A549 (cell line): Measurements from ENCODE around the gene LGR4. TPM values are rescaled to one million over a fixed set of nuclear protein-coding genes. Genes with fewer than 3 reads are reported as not detected.
A peak's percentile ranks its signal among the peaks of the same experiment; 100 is the strongest.

ENCODE experiments used
- ATAC-seq, 2 experiments: fragments of 200-7000 bp in 1 of 2; fragments of >200 bp in 1 of 2; cut with Nextera tagmentation in 1 of 2; cut with Tn5 transposase in 1 of 2; 3 replicates each; pipeline versions ENCODE4 v1.8.0 to v1.9.1; 2018 to 2020; ENCODE audit warnings: mild to moderate bottlenecking in 1 of 2, moderate library complexity in 1 of 2
- CTCF ChIA-PET: fragments of 300-600 bp; sonication (Branson Sonifier 250); formaldehyde crosslinking; extraction: SDS; loops from one replicate; lab custom pipeline; 2021; ENCODE audit warnings: antibody characterized with exemption, inconsistent platforms; lab: Yijun Ruan, JAX
- POLR2A ChIA-PET: fragments of 350-600 bp; formaldehyde crosslinking; extraction: SDS; loops from one replicate; lab custom pipeline; 2021; ENCODE audit warnings: antibody characterized with exemption, inconsistent platforms; lab: Yijun Ruan, JAX
- DNase-seq, 2 experiments: peaks; one replicate each; pipeline versions ENCODE4 v3.0.0 to v3.0.0-alpha.2; 2011 to 2016; ENCODE audit warnings: low read depth in 1 of 2, low spot score in 1 of 2
- FAIRE-seq: peaks from 2 replicates; lab custom pipeline; 2011; peaks lifted over from hg19 to GRCh38; lab: Jason Lieb, UNC
- H3K27ac ChIP-seq, 2 experiments: fragments of >200 bp; sonication (Bioruptor Twin); formaldehyde crosslinking; 3 replicates each; pipeline ENCODE4 v1.5.1; 2016 to 2017
- H3K4me1 ChIP-seq: fragments of >200 bp; sonication (Bioruptor Twin); formaldehyde crosslinking; 3 replicates; pipeline ENCODE4 v1.6.1; 2016
- H3K4me2 ChIP-seq: fragments of >200 bp; sonication (Bioruptor Twin); formaldehyde crosslinking; 3 replicates; pipeline ENCODE4 v1.6.1; 2016
- H3K4me3 ChIP-seq: fragments of >200 bp; sonication (Bioruptor Twin); formaldehyde crosslinking; 3 replicates; pipeline ENCODE4 v1.5.1; 2016
- H3K9me3 ChIP-seq: fragments of >200 bp; sonication (Bioruptor Twin); formaldehyde crosslinking; 3 replicates; pipeline ENCODE4 v1.6.1; 2016
- BCL3 ChIP-seq: fragments of >200 bp; sonication (Bioruptor Twin); formaldehyde crosslinking; IDR thresholded peaks from 3 replicates; pipeline ENCODE4 v1.6.1; 2016
- BHLHE40 ChIP-seq: IDR thresholded peaks from 2 replicates; pipeline ENCODE4 v1.6.1; 2012; ENCODE audit warnings: low read depth, low read length, inconsistent platforms
- CHD4 ChIP-seq: fragments of 200-600 bp; sonication (generic); IDR thresholded peaks from 2 replicates; pipeline ENCODE4 v1.6.1; 2016; ENCODE audit warnings: antibody characterized with exemption, mild to moderate bottlenecking, borderline replicate concordance
- E2F6 ChIP-seq: IDR thresholded peaks from 2 replicates; pipeline ENCODE4 v1.6.1; 2012; ENCODE audit warnings: low read depth, borderline replicate concordance
- EHMT2 ChIP-seq: fragments of 200-600 bp; sonication (generic); IDR thresholded peaks from 2 replicates; pipeline ENCODE4 v1.6.1; 2016; ENCODE audit warnings: antibody characterized with exemption, low read depth, mild to moderate bottlenecking, moderate library complexity
- EP300 ChIP-seq, 2 experiments: fragments of >200 bp; sonication (Bioruptor Twin); formaldehyde crosslinking; IDR thresholded peaks; 2 replicates in 1 of 2; 3 replicates in 1 of 2; pipeline ENCODE4 v1.6.1; 2016 to 2017
- ESRRA ChIP-seq: fragments of 150-350 bp; IDR thresholded peaks from 2 replicates; pipeline ENCODE4 v1.6.1; 2014; ENCODE audit warnings: mild to moderate bottlenecking, low read length, borderline replicate concordance
- FOSL2 ChIP-seq, 2 experiments: fragments of 450-650 bp in 1 of 2; fragments of >200 bp in 1 of 2; sonication (Bioruptor Twin) in 1 of 2; formaldehyde crosslinking; IDR thresholded peaks; 2 replicates each; pipeline versions ENCODE4 v1.5.0 to v1.6.1; 2016 to 2020; ENCODE audit warnings: mild to moderate bottlenecking in 1 of 2, moderate library complexity in 1 of 2
- GATA3 ChIP-seq: IDR thresholded peaks from 2 replicates; pipeline ENCODE4 v1.6.1; 2012; ENCODE audit warnings: borderline replicate concordance
- HES2 ChIP-seq: fragments of >200 bp; sonication (Bioruptor Twin); formaldehyde crosslinking; IDR thresholded peaks from 2 replicates; pipeline ENCODE4 v1.6.1; 2016
- HMGXB4 ChIP-seq: fragments of 250-450 bp; sonication (Bioruptor Pico); IDR thresholded peaks from 2 replicates; pipeline ENCODE4 v1.5.0; 2021; ENCODE audit warnings: mild to moderate bottlenecking, moderate library complexity, borderline replicate concordance
- HOXB5 ChIP-seq: fragments of 250-450 bp; sonication (Bioruptor Pico); IDR thresholded peaks from 2 replicates; pipeline ENCODE4 v1.5.0; 2020; ENCODE audit warnings: mild to moderate bottlenecking, moderate library complexity
- JUNB ChIP-seq: fragments of >200 bp; sonication (Bioruptor Twin); formaldehyde crosslinking; IDR thresholded peaks from 2 replicates; pipeline ENCODE4 v1.6.1; 2016
- MAZ ChIP-seq: fragments of 150-350 bp; IDR thresholded peaks from 2 replicates; pipeline ENCODE4 v1.6.1; 2014; ENCODE audit warnings: antibody characterized with exemption, low read depth, low read length, borderline replicate concordance
- NPAS2 ChIP-seq: fragments of 250-450 bp; sonication (Bioruptor Pico); IDR thresholded peaks from 2 replicates; pipeline ENCODE4 v1.8.0; 2022; ENCODE audit warnings: mild to moderate bottlenecking, moderate library complexity, borderline replicate concordance
- PBX3 ChIP-seq: IDR thresholded peaks from 2 replicates; pipeline ENCODE4 v1.6.1; 2012
- RAD21 ChIP-seq, 2 experiments: fragments of >200 bp in 1 of 2; sonication (Bioruptor Twin) in 1 of 2; formaldehyde crosslinking in 1 of 2; IDR thresholded peaks in 1 of 2; conservative IDR thresholded peaks in 1 of 2; 2 replicates in 1 of 2; 3 replicates in 1 of 2; pipeline ENCODE4 v1.6.1; 2012 to 2018; ENCODE audit warnings: inconsistent platforms in 1 of 2
- RARB ChIP-seq: fragments of 250-450 bp; sonication (Bioruptor Pico); IDR thresholded peaks from 2 replicates; pipeline ENCODE4 v1.8.0; 2021; ENCODE audit warnings: mild to moderate bottlenecking, moderate library complexity
- RFX5 ChIP-seq: fragments of 450-650 bp; IDR thresholded peaks from 2 replicates; pipeline ENCODE4 v1.7.1; 2014; ENCODE audit warnings: antibody characterized with exemption, mild to moderate bottlenecking, moderate library complexity
- TFCP2L1 ChIP-seq: fragments of 250-450 bp; sonication (Bioruptor Pico); IDR thresholded peaks from 2 replicates; pipeline ENCODE4 v1.5.0; 2021; ENCODE audit warnings: mild to moderate bottlenecking
- WGBS: methylation state at CpG from one replicate; pipeline ENCODE4 v1.1.6; 2017; ENCODE audit errors: missing lambda C conversion rate; 5-methylcytosine and 5-hydroxymethylcytosine counted together
- polyA plus RNA-seq, 4 experiments: library from polyadenylated mRNA; depleted of rRNA in 3 of 4; stranded (reverse); fragments of >200 nt; fragmentation: RNase III in 1 of 4; extraction: RNeasy Plus Mini Kit Qiagen cat#74134 plus additional on column Dnase treatment in 1 of 4; gene quantifications; 2 replicates in 3 of 4; 3 replicates in 1 of 4; pipeline ENCODE4 v1.2.3, GENCODE V29; 2011 to 2017

Gene LGR4
- polyA plus RNA-seq, 2 of the 4 experiments (the other 2 are of a cell fraction): 41.2 to 130 TPM

GRCh38 chr11:27507557-27508322 is 35.1 kb upstream of the LGR4 start:
- ATAC-seq (no peak), FAIRE-seq (no peak), DNase-seq (no peak)
- Histone ChIP-seq H3K4me1 (peaks cover 16% of the 10 kb centered on the region), H3K4me3 (peak overlapping the region; percentile 93), H3K9me3 (no peaks in the 10 kb centered on the region), H3K27ac (peak overlapping the region; percentile 92; a peak in 5 of 6 replicates), H3K4me2 (peak overlapping the region; percentile 85)
- 92% methylated on average over 4 of the region's 4 CpGs for WGBS
- TF ChIP-seq MAZ (no peak), GATA3 (no peak), BHLHE40 (no peak), PBX3 (no peak), RARB (CRISPR knock-in tag) (no peak), JUNB (no peak), EHMT2 (no peak), HMGXB4 (CRISPR knock-in tag) (no peak), RFX5 (no peak), BCL3 (no peak), CHD4 (no peak), TFCP2L1 (CRISPR knock-in tag) (no peak), RAD21 (conservative IDR thresholded peaks at IDR 0.05 in 1 of 2, IDR thresholded peaks at IDR 0.05 in 1 of 2) (no peak), E2F6 (no peak), HOXB5 (CRISPR knock-in tag) (no peak), HES2 (no peak), ESRRA (no peak), NPAS2 (no peak), EP300 (IDR thresholded peaks at IDR 0.05) (no peak), FOSL2 (IDR thresholded peaks at IDR 0.05) (no peak), FOSL2 (CRISPR knock-in tag; IDR thresholded peaks at IDR 0.05) (no peak)
- POLR2A ChIA-PET: no interaction called here
- CTCF ChIA-PET: interaction anchor here (1.1 kb wide), 1 partner anchor 12 kb away, joined by 3 read pairs; no protein-coding TSS in a partner anchor
